Kidney tubule cell (primary cell): ENCODE data around the gene BPIFB3.
"Not testable (repeated sequence)": the region's sequence is repeated elsewhere in the genome, so short reads cannot be mapped to it uniquely, and the experiment has no call there.

Source experiments
- DNase-seq: peaks from one replicate; pipeline ENCODE4 v3.0.0-alpha.2; 2018; ENCODE audit warnings: low spot score

The BPIFB3 gene

DNA sequence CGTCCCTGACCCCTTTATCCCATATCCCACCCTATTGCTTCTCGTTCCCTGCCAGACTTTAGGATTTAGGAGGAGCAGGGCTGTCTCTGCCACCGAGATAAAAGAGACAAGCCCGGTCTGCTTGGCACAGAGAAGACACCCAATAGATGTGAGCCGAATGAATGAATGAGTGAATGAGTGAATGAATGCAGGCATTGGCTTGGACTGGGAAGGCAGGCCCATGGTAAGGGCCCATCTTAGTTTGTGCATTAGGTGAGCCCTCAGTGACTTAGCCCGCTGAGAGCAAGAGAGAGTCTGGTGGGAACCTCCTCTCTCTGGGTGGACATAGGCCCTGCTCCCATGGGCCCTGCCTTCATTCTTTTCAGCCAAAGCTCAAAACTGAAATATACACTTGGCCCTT lies 23.1 kb upstream of the BPIFB3 start:
- DNase-seq = no peak

DNA sequence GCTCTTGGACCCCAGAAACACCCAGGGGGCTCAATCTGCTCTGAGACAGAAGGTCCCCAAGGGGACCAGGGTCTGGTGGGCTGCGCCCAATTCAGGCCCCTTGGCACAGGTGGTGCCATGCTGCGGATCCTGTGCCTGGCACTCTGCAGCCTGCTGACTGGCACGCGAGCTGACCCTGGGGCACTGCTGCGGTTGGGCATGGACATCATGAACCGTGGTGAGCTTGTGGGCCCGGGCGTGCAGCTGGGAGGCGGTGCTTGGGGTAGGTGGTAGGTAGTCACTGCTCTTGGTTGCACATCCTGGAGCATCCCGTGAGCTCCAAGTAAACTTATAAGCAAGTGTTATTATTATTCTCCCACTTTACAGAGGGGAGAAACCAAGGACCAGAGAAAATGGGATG lies 22.2 kb upstream of the BPIFB3 start, which contains the start of gene BPIFB6:
Gene BPIFB6 (plus strand): TSS at position 118 of the 400 bp plus-strand sequence. CDS start 0 bp downstream, at position 118.
- no peak for DNase-seq

- DNase-seq = no peak
Observed at GRCh38 chr20:33032555-33032954, 21.1 kb upstream of the BPIFB3 start.

- DNase-seq = no peak
Observed at GRCh38 chr20:33033381-33033780, 20.3 kb upstream of the BPIFB3 start.

GRCh38 chr20:33034115-33034514 lies 19.6 kb upstream of the BPIFB3 start:
- no peak for DNase-seq

- DNase-seq = no peak
Observed at GRCh38 chr20:33034901-33035492, 18.7 kb upstream of the BPIFB3 start.

DNA sequence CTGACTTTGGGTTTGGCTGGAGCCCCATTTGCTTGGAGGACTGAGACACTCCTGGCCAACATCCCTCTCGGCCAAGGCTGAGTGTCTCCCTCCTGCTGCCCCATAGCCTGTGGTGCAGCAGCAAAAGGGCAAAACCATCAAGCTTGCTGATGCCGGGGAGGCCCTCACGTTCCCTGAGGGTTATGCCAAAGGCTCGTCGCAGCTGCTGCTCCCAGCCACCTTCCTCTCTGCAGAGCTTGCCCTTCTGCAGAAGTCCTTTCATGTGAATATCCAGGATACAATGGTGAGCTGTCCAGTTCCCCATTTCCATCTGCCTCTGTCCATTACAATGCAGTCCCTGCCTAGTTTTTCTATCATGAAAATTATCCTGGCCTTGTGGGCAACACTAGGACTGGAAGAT lies 16.2 kb upstream of the BPIFB3 start:
- DNase-seq = no peak

DNA sequence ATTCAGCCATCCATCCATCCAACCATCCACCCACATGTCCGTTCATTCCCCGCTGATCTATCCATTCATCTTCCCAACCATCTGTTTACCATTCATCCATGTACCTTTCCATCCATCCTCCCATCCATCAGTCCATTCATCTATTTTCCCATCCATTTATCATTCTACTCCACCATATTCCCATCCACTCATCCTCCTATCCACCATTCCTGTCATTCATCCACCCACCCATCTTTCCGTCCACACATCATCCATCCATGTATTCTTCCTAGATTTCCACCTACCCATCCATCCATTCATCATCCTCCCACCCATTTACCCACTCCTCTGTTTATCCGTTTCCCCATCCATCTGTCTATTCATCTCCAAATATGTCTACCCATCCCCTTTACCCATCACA lies 15.5 kb upstream of the BPIFB3 start:
- no peak for DNase-seq

GRCh38 chr20:33042430-33042829 lies 11.3 kb upstream of the BPIFB3 start:
- DNase-seq = no peak

GRCh38 chr20:33042983-33043730 lies 10.5 kb upstream of the BPIFB3 start:
- no peak for DNase-seq

DNA sequence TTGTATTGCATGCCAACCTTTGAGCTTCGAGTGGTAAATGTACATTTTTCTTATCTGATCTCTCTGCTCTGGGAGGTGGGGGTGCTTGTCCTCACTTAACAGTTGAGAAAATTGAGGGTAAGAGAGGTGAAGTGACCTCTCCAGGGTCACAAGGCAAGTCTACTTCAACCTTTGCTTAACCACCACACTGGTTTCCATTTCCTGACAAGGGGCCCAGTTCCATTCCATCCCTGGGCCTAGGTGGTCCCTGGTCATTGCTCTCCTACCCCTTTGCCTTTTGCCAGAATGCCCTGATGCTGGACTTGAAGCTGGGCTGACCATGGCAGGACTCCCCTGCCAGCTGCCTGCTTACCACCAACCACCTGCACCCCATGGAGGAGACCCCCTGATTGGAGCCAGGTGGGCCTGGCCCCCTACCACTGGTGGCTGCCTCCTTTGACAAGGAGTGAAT lies 9.9 kb upstream of the BPIFB3 start:
- DNase-seq = no peak

DNA sequence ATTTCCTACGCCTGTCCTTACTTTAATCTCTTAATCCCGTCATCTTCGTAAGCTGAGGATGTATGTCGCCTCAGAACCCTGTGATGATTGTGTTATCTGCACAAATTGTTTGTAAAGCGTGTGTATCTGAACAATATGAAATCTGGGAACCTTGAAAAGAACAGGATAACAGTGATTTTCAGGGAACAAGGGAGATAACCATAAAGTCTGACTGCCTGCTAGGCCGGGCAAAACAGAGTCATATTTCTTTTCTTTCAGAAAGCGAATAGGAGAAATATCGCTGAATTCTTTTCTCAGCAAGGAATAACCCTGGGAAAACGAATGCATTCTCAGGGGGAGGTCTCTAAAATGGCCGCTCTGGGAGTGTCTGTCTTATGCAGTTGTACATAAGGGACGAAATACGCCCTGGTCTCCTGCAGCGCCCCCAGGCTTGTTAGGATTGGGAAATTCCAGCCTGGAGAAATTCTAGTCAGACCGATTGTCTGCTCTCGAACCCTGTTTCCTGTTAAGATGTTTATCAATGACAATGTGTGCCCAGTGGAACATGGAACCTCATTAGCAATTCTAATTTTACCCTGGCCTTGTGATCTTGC lies 8.5 kb upstream of the BPIFB3 start:
- DNase-seq = not testable (repeated sequence)

GRCh38 chr20:33046412-33046811 lies 7.3 kb upstream of the BPIFB3 start:
- DNase-seq = no peak

DNA sequence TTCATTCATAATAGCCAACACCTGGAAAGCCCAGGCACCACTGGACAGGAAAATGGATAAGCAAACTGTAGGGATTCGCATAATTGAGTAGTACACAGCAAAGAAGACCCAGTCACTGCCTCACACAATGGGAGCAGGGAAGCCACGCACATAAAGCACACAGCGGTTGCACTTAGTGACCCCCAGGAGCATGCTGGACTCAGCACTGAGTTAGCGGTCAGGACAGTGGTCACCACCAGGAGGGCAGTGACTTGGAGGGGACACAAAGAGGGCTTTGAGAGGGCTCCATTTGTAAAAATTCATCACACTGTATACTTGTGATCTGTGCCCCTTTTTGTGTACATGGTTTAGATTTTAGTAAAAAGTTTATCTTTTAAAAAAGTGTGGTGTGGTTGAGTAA lies 2.4 kb upstream of the BPIFB3 start:
- no peak for DNase-seq

GRCh38 chr20:33054381-33054780 lies 678 bp downstream of the BPIFB3 start:
- no peak for DNase-seq

DNA sequence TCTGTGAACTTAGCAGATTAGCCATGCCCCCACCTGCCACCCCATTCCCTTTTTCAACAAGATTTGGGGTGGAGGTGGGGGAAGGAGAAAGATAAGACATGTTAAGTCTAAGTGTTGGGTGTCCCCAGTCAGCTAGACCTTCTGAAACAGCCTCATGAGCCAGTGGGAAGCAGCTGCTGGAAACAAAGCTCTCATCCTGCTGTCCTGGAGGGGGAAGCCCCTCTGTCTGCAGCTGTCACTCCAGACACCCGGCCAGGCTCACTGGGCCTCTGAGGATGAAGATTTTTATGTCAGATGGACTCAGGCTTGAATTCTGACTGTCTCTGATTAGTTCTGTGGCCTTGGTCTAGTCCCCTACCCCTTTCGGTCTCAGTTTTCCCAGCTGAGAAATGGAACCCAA lies 1.1 kb downstream of the BPIFB3 start:
- DNase-seq = no peak

GRCh38 chr20:33059136-33059535 lies 5.4 kb downstream of the BPIFB3 start:
- no peak for DNase-seq

DNA sequence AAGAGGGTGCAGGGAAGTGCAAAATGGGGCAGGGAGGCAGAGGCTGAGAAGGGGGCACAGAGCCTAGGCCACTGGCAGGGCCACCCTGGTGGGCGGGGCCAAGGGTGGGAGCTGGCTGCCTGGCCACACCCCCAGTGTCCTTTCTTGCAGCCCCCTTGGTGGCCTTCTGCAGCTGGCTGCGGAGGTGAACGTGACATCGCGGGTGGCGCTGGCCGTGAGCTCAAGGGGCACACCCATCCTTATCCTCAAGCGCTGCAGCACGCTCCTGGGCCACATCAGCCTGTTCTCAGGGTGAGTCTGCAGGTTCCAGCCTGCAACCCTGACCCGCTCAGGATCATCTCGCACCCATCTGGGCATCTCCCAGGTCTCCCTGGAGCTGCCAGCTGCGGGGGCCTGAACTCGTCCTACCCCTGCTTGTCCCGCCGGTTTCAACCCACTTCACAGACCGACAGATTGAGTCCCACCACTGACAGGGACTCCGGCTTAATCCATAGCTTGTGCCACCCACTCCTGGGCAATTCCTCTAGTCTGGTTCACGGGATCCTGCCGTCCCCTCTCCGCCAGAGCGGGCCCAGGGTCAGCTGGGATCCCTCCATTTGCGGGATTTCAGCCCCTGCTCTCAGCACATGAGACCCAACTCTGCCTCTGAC lies 6.2 kb downstream of the BPIFB3 start:
- DNase-seq = no peak

DNA sequence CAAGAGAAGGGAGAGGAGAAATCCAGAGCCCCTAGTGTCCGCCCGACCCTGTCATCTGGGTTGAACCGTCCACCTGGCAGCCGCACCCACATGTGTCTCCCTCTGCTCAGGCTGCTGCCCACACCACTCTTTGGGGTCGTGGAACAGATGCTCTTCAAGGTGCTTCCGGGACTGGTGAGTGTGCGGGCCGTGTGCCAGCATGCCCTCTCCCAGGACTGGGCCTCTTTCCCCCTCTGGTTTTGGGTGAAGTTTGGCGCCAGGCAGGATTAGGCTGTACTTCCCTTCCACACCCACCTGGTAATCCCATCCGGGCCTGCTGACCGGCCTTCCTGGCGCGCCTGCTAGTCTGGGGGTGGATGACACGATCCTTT lies 7.9 kb downstream of the BPIFB3 start:
- no peak for DNase-seq

DNA sequence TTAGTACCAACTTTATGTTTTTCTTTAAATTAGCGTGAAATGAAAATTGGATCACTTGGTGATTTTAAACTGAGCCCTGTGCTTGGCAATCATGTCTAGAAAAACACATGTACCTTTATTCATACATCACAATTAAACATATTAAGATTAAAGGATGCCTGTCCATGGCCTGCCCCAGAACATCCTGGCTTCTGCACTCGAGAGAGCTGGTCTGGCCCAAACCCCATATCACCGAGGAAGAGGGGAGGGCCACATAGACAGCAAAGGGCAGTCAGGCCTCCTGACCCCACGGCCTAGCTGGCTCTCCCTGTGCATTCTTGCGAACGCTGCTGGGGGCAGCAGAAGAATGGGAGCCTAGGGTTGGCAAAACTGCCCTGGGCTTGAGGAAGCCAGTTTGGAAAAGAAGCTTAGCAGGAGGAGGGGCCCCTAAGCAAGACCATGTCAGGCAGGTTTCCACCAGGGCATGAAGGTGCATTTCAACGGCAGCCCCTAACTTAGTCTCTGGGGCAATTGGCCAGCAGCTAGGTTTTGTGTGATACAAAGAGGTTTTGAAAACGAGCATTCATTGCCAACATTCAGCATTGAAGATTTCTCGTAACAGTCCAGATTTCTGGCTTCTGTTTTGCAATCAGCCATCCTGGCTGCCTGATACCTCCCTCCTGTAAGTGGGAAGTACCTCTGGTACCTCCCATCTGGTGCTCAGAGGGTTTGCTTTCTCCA lies 8.6 kb downstream of the BPIFB3 start:
- no peak for DNase-seq

DNA sequence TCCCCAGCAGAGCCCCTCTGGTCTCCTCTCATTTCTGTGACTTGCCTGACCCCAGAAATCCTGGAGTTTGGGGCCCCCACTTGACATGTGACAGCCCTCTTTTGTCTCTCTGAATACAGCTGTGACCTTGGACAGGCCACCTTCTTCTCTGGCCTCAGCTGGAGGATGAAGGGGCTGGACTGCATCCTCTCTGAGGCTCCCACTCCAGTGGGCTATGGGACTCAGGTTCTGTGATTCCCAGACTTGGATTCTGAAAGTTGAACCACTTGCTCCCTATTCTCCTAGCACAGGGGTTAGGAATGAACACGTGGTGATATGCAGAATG lies 9.1 kb downstream of the BPIFB3 start:
- no peak for DNase-seq

DNA sequence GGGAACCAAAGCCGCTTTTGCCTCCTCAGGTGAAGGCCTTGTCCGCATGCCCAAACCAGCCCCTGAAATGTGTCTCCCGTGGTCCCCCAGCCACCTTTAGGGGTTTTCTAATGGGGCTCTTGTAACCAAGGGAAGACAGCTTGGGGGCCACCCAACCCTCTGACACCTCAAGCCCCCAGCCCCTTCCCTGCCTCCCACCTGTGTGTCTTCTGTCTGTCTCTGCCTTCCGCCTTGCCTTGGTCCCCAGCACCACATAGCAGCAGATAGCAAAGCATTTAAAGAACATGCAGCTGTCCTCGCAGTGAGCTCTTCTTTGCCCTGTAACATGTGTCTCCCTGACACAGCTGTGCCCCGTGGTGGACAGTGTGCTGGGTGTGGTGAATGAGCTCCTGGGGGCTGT lies 9.6 kb downstream of the BPIFB3 start:
- no peak for DNase-seq
